ENCODE data around the gene GSDME. TPM values are rescaled to one million over a fixed set of nuclear protein-coding genes. Genes with fewer than 3 reads are reported as not detected.
"Not testable (repeated sequence)": the region's sequence is repeated elsewhere in the genome, so short reads cannot be mapped to it uniquely, and the experiment has no call there.

Gene GSDME
- total and polyA plus RNA-seq, 2 experiments from 2014 or later: 7.1 to 10.0 TPM

- H3K4me1 ChIP-seq (ENCODE audit: low read depth): no peaks in the 10 kb centered on the region
- no peaks in the 10 kb centered on the region for H3K9me3 ChIP-seq (ENCODE audit: low read depth)
- TF ChIP-seq CTCF (IDR thresholded peaks at IDR 0.05; ENCODE audit: low read depth, low read length): no peak
- no peak overlapping the region for H3K27ac ChIP-seq
- DNase-seq (ENCODE audit: low read depth in 1 of 2, low spot score in 1 of 2): no peak
- H3K27me3 ChIP-seq: no peaks in the 10 kb centered on the region
- no peak overlapping the region for H3K4me3 ChIP-seq
- H3K36me3 ChIP-seq: peaks cover 4% of the 10 kb centered on the region
Measured at GRCh38 chr7:24799506-24799905, 42.2 kb upstream of the GSDME start.

- Histone ChIP-seq H3K27ac (no peak overlapping the region), H3K27me3 (no peaks in the 10 kb centered on the region), H3K4me1 (ENCODE audit: low read depth) (no peaks in the 10 kb centered on the region), H3K36me3 (peaks cover 4% of the 10 kb centered on the region), H3K9me3 (ENCODE audit: low read depth) (no peaks in the 10 kb centered on the region), H3K4me3 (no peak overlapping the region)
- no peak for DNase-seq (ENCODE audit: low read depth in 1 of 2, low spot score in 1 of 2)
- TF ChIP-seq CTCF (IDR thresholded peaks at IDR 0.05; ENCODE audit: low read depth, low read length): no peak
Measured at GRCh38 chr7:24798261-24798660, 41.0 kb upstream of the GSDME start.

GRCh38 chr7:24797270-24797669, 40.0 kb upstream of the GSDME start:
- no peaks in the 10 kb centered on the region for H3K4me1 ChIP-seq (ENCODE audit: low read depth)
- H3K4me3 ChIP-seq: no peak overlapping the region
- no peaks in the 10 kb centered on the region for H3K27me3 ChIP-seq
- DNase-seq (ENCODE audit: low read depth in 1 of 2, low spot score in 1 of 2): no peak
- H3K27ac ChIP-seq: no peak overlapping the region
- no peak for TF ChIP-seq CTCF (IDR thresholded peaks at IDR 0.05; ENCODE audit: low read depth, low read length)
- H3K36me3 ChIP-seq: no peaks in the 10 kb centered on the region
- no peaks in the 10 kb centered on the region for H3K9me3 ChIP-seq (ENCODE audit: low read depth)

- Histone ChIP-seq H3K27me3 (no peaks in the 10 kb centered on the region), H3K27ac (no peak overlapping the region), H3K9me3 (ENCODE audit: low read depth) (no peaks in the 10 kb centered on the region), H3K4me3 (no peak overlapping the region), H3K4me1 (ENCODE audit: low read depth) (no peaks in the 10 kb centered on the region), H3K36me3 (no peaks in the 10 kb centered on the region)
- TF ChIP-seq CTCF (IDR thresholded peaks at IDR 0.05; ENCODE audit: low read depth, low read length): no peak
- no peak for DNase-seq (ENCODE audit: low read depth in 1 of 2, low spot score in 1 of 2)
Measured at GRCh38 chr7:24795407-24795767, 38.1 kb upstream of the GSDME start.

- not testable (repeated sequence) for H3K36me3 ChIP-seq; H3K9me3 ChIP-seq (ENCODE audit: low read depth); DNase-seq (ENCODE audit: low read depth in 1 of 2, low spot score in 1 of 2); H3K27ac ChIP-seq; H3K27me3 ChIP-seq; H3K4me3 ChIP-seq; H3K4me1 ChIP-seq (ENCODE audit: low read depth)
Measured at GRCh38 chr7:24794751-24795406, 37.6 kb upstream of the GSDME start.

- Histone ChIP-seq H3K9me3 (ENCODE audit: low read depth) (no peaks in the 10 kb centered on the region), H3K36me3 (no peaks in the 10 kb centered on the region), H3K4me1 (ENCODE audit: low read depth) (no peaks in the 10 kb centered on the region), H3K27ac (no peak overlapping the region), H3K27me3 (no peaks in the 10 kb centered on the region), H3K4me3 (no peak overlapping the region)
- TF ChIP-seq CTCF (IDR thresholded peaks at IDR 0.05; ENCODE audit: low read depth, low read length): no peak
- no peak for DNase-seq (ENCODE audit: low read depth in 1 of 2, low spot score in 1 of 2)
Measured at GRCh38 chr7:24793982-24794648, 36.9 kb upstream of the GSDME start.

All from cardiac muscle cell (in vitro differentiated cells and primary cell).